HUES64 (cell line): ENCODE results near the gene BMP8A.
A peak's percentile ranks its signal among the peaks of the same experiment; 100 is the strongest.

ENCODE experiments used
- H3K27ac ChIP-seq: 2 replicates; pipeline ENCODE4 v1.7.0; 2013; ENCODE audit warnings: low read depth, low read length, inconsistent platforms
- H3K27me3 ChIP-seq: 2 replicates; pipeline ENCODE4 v1.6.1; 2013; ENCODE audit warnings: mild to moderate bottlenecking, low read length; ENCODE audit not compliant: insufficient read depth
- H3K36me3 ChIP-seq: 2 replicates; pipeline ENCODE4 v1.6.1; 2013; ENCODE audit warnings: mild to moderate bottlenecking, low read length; ENCODE audit not compliant: insufficient read depth
- H3K4me1 ChIP-seq: 2 replicates; pipeline ENCODE4 v1.6.1; 2013; ENCODE audit warnings: mild to moderate bottlenecking, low read length, moderate library complexity; ENCODE audit not compliant: insufficient read depth
- H3K4me3 ChIP-seq: 2 replicates; pipeline ENCODE4 v1.5.1; 2013; ENCODE audit warnings: mild to moderate bottlenecking, low read length, moderate library complexity
- H3K9ac ChIP-seq: 2 replicates; pipeline ENCODE4 v1.6.1; 2013; ENCODE audit warnings: mild to moderate bottlenecking, low read depth, low read length
- H3K9me3 ChIP-seq: 2 replicates; pipeline ENCODE4 v1.6.1; 2013; ENCODE audit warnings: low read depth, low read length; ENCODE audit not compliant: insufficient read depth
- WGBS: fragments of 150-250, 120-280 bp; methylation state at CpG from one replicate; pipeline ENCODE4 v1.1.7; 2013; ENCODE audit warnings: missing lambda C conversion rate; 5-methylcytosine and 5-hydroxymethylcytosine counted together

The BMP8A gene

DNA sequence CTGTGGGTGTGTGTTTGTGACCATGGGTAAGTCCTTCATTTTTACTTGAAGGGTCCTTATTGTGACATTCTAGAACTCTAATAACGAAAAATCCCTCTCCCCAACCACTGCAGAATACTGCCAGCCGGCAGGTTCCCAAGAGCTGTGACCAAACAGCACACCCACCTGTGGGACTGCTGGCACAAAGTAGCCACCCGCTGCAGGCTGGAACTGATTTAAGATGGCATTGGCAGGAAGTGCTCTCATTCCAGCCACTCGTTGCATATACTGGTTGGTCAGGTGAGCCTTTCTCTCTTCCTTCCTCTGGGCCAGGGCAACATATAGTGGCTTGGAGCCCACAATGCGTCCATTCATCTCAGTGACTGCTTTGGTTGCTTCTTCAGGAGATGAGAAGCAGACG lies 73.5 kb downstream of the BMP8A start:
- Histone ChIP-seq H3K4me3 (no peak overlapping the region), H3K4me1 (no peaks in the 10 kb centered on the region), H3K27me3 (no peaks in the 10 kb centered on the region), H3K27ac (no peak overlapping the region), H3K9ac (no peak overlapping the region), H3K9me3 (no peaks in the 10 kb centered on the region), H3K36me3 (peaks cover 97% of the 10 kb centered on the region)
- WGBS, result 91% methylated on average over 6 of the region's 6 CpGs

GRCh38 chr1:39566441-39567137 lies 75.2 kb downstream of the BMP8A start:
- Histone ChIP-seq H3K27ac (no peak overlapping the region), H3K27me3 (no peaks in the 10 kb centered on the region), H3K9me3 (no peaks in the 10 kb centered on the region), H3K36me3 (peaks cover 97% of the 10 kb centered on the region), H3K4me1 (no peaks in the 10 kb centered on the region), H3K9ac (no peak overlapping the region), H3K4me3 (no peak overlapping the region)
- WGBS, result 94% methylated on average over 5 of the region's 5 CpGs

DNA sequence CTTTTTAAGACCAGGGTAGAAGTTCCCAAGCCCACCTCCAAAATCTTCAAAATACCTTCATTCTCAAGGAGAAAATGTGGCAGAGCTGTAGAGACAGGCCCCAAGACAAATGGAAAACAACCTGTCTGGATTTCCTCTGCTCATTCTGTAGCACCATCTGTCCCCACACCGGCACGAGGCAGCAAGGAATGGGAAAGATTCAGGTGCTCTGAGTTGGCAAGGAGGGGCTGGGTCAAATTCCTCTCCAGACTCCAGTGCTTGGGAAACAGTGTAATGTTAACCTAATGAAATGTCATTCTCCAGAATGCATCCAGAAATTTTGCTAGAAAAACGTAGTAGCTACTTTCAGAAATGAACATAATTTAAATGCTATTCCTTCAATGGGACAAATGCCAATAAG lies 75.9 kb downstream of the BMP8A start:
- Histone ChIP-seq H3K27ac (no peak overlapping the region), H3K9me3 (no peaks in the 10 kb centered on the region), H3K4me1 (no peaks in the 10 kb centered on the region), H3K27me3 (no peaks in the 10 kb centered on the region), H3K36me3 (peaks cover 97% of the 10 kb centered on the region), H3K9ac (no peak overlapping the region), H3K4me3 (no peak overlapping the region)
- 90% methylated on average over 3 of the region's 3 CpGs for WGBS

- no peaks in the 10 kb centered on the region for H3K4me1 ChIP-seq
- no peaks in the 10 kb centered on the region for H3K27me3 ChIP-seq
- H3K4me3 ChIP-seq, result no peak overlapping the region
- WGBS, result 89% methylated on average over 2 of the region's 2 CpGs
- H3K9me3 ChIP-seq, result no peaks in the 10 kb centered on the region
- no peak overlapping the region for H3K9ac ChIP-seq
- H3K27ac ChIP-seq, result no peak overlapping the region
- H3K36me3 ChIP-seq, result peaks cover 97% of the 10 kb centered on the region
These were observed 76.8 kb downstream of the BMP8A start for GRCh38 chr1:39568208-39568607.

DNA sequence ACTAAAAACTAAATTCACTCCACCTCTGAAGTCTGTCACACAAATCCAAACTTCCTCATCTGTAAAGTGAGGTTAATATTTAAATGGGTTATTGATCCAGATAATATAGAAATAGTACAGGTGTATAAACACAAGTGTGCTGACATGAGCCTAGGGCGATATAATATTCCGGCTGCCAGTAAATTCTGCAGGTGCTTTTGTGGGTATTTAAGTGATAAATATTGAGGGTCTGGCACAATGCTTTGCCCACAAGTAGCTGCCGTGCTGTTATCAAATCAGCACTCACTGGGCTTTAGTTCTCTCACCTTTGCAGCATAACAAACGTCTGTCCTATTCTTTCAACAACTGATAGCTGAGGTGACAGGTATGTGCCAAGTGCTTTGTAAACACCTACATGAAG lies 77.6 kb downstream of the BMP8A start:
- Histone ChIP-seq H3K4me1 (no peaks in the 10 kb centered on the region), H3K36me3 (peaks cover 97% of the 10 kb centered on the region), H3K4me3 (no peak overlapping the region), H3K27me3 (no peaks in the 10 kb centered on the region), H3K9me3 (no peaks in the 10 kb centered on the region), H3K27ac (no peak overlapping the region), H3K9ac (no peak overlapping the region)
- WGBS, result 86% methylated on average over 4 of the region's 4 CpGs

DNA sequence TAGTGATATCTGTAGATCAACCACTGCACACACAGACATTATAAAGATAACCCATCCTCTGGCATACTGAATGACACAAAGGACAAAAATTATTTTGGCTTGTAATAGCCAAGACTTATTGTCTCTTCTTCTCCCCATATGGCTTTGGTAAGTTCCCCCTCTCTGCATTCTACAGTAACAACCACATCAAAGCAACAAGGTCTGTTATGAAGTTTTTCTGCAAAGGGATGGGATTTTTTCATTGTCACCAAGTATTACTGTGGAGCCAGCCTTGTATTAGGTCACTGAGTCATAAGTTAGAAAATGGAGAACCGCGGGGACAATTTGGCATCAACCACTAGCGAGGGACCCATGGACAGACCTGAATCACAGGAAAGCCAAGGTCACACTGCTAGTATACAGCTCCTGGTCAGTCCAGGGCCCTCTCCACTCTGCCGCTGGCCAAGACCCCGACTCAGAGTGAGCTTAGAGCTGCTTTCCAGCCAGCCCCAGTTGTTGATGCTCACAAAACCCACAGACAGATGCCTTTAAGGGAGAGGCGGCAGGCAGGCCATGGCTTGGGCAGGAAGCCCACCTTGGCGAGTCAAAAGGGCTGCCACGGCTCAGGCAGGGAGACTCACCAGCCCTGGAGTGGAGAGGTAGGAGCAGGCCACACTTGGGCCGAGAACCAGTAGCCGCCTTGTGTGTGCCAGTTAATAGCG lies 79.2 kb downstream of the BMP8A start:
- H3K27me3 ChIP-seq, result no peaks in the 10 kb centered on the region
- peaks cover 11% of the 10 kb centered on the region; the same call in 1 of the 2 replicates for H3K4me1 ChIP-seq
- 96% methylated on average over 11 of the region's 11 CpGs for WGBS
- no peak overlapping the region for H3K9ac ChIP-seq
- peaks cover 98% of the 10 kb centered on the region for H3K36me3 ChIP-seq
- no peak overlapping the region for H3K4me3 ChIP-seq
- H3K9me3 ChIP-seq, result no peaks in the 10 kb centered on the region
- H3K27ac ChIP-seq, result no peak overlapping the region

DNA sequence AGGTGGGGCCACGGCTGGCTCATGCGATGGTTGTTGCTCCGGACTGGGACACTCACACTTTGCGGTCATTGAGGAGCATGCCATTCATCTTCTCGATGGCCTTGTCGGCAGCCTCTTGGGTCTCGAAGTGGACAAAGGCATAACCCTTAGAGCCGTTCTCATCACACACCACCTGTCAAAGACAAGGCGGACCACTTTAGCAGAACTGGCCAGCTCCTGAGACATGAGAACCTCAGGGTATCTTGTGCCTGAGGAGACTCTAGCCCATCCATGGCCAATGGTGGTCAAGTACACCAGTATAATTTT lies 79.7 kb downstream of the BMP8A start:
- no peaks in the 10 kb centered on the region for H3K9me3 ChIP-seq
- H3K27me3 ChIP-seq, result no peaks in the 10 kb centered on the region
- no peak overlapping the region for H3K9ac ChIP-seq
- peaks cover 93% of the 10 kb centered on the region for H3K36me3 ChIP-seq
- peaks cover 11% of the 10 kb centered on the region; the same call in 1 of the 2 replicates for H3K4me1 ChIP-seq
- H3K4me3 ChIP-seq, result no peak overlapping the region
- H3K27ac ChIP-seq, result no peak overlapping the region
- WGBS, result 96% methylated on average over 9 of the region's 9 CpGs

GRCh38 chr1:39572379-39573096 lies 81.1 kb downstream of the BMP8A start:
- Histone ChIP-seq H3K9me3 (no peaks in the 10 kb centered on the region), H3K27me3 (no peaks in the 10 kb centered on the region), H3K4me3 (no peak overlapping the region), H3K4me1 (peaks cover 11% of the 10 kb centered on the region; the same call in 1 of the 2 replicates), H3K9ac (no peak overlapping the region), H3K36me3 (peaks cover 79% of the 10 kb centered on the region), H3K27ac (no peak overlapping the region)
- 90% methylated on average over 4 of the region's 5 CpGs for WGBS

DNA sequence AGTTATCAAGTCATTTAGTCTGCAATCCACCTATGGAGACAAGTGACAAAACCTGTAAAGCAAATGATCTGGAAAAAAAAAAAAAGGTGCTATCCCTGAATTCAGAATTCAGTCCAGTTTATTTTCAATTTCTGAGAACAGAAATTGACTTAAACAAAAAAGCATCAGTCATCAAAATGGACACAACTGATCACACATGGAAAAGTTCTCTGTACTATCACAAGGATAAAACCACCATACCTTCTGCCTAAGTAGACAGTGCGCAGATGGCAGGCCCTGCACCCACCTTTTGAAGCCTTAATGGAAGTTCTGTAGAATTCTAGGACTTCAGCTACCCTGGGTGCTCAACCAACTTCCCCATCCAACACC lies 81.6 kb downstream of the BMP8A start:
- Histone ChIP-seq H3K9ac (no peak overlapping the region), H3K27ac (no peak overlapping the region), H3K27me3 (no peaks in the 10 kb centered on the region), H3K4me3 (peak overlapping the region; percentile 88; the same call in 1 of the 2 replicates), H3K36me3 (peaks cover 75% of the 10 kb centered on the region), H3K4me1 (peaks cover 11% of the 10 kb centered on the region; the same call in 1 of the 2 replicates), H3K9me3 (no peaks in the 10 kb centered on the region)
- 85% methylated on average over 1 of the region's 1 CpG for WGBS

- Histone ChIP-seq H3K27me3 (no peaks in the 10 kb centered on the region), H3K36me3 (peaks cover 66% of the 10 kb centered on the region), H3K4me3 (peak overlapping the region; percentile 88), H3K4me1 (peaks cover 11% of the 10 kb centered on the region; the same call in 1 of the 2 replicates), H3K9ac (no peak overlapping the region), H3K9me3 (no peaks in the 10 kb centered on the region), H3K27ac (no peak overlapping the region)
- WGBS, result 84% methylated on average over 12 of the region's 12 CpGs
These were observed 82.5 kb downstream of the BMP8A start for GRCh38 chr1:39573736-39574624.
